Dedifferentiated amniotic fluid mesenchymal stem cell (primary cell): Measurements from ENCODE around the gene SLC12A7.
"Not testable (repeated sequence)": the region's sequence is repeated elsewhere in the genome, so short reads cannot be mapped to it uniquely, and the experiment has no call there.

Experiments
- DNase-seq: peaks from one replicate; pipeline ENCODE4 v3.0.0-alpha.2; 2016; ENCODE audit errors: extremely low spot score

Gene SLC12A7

DNA sequence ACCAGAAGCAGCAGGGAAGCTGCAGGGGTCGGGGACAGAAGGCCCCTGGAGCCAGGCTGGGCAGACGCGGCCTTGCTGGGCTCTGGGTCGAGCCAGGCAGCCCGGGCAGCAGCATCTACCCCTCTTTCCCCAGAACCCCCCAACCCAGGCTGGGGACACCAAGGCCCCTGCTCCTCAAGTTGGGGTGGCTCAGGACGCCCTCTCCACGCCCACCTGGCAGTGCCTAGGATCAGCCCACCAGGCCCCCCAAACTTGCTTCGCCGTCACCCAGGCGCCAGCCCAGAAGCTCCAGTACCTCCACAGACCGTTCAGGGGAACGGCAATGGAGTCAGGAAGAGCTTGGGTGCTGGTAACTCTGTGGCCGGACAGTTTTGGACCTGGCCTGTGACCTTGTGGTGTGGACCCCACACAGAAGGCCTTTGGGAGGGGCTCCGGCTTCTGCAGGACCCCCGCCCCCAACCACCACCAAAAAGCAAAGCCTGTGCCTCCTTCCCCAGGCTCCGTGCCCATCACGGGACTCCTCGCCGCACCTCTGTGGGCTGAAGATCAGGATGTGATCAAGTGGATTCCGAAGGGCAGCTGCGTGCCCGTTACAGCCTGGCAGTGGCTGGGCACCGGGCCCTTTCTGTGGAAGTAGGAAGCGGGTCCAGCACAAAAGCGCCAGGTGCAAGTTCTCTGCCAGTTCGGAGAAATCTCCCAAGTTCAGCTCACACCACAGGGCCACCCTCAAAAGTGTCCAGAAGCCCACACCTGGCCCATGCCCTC, 2.1 kb downstream of the SLC12A7 start:
- no peak for DNase-seq

DNA sequence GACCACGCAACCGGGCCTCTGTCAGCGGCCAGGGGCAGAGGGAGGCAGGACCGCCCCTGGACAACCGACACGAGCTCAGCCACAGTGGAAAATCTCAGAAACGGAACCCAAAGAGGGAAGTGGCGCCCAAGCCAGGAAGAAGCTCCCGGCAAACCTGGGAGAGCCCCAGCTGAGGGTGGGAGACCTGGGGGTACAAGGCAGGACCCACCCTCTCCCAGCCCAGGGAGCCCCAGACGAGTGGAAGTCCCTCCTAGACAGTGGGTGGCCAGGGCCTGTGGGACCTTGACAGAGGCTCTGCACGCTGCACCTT, 3.0 kb downstream of the SLC12A7 start:
- DNase-seq, result no peak

DNA sequence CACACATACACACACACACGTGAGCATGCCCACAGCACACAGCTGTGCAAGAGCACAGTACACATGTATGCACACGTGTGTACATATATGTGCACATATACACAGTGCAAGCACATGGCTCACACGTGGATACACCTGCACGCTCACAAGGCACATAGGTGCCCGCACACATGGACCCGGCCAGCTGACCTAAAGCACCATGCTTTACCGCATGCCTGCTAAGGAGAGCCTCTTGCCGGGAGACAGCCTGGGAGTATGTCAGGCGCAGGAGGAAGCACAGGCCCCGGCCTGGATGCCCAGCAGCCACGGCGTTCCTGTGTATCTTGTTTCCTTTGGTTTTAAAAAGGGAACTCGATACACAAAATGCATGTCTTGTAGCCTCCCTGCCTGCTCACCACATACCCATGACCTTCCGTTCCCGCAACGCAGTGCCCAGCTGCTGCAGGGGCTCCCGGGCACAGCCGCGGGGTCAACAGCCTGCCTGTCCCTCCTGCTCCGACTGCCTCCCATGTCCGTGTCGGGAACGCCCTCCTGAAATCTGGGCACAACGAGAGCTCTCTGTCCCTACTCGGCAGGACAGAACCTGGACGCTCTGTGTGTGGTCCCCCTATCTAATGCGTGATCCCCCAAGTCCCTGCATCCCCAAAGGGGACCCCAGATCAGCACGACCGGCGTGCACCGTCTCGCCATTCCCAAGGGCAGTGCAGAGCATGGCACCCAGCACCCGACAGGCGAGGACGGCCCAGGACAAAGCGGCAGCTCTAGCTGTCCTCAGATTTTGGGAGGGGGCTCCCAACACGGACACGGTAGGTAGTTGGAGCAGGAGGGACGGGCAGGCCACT, 3.6 kb downstream of the SLC12A7 start:
- DNase-seq, result no peak

GRCh38 chr5:1107167-1108022, 4.5 kb downstream of the SLC12A7 start:
- no peak for DNase-seq

DNA sequence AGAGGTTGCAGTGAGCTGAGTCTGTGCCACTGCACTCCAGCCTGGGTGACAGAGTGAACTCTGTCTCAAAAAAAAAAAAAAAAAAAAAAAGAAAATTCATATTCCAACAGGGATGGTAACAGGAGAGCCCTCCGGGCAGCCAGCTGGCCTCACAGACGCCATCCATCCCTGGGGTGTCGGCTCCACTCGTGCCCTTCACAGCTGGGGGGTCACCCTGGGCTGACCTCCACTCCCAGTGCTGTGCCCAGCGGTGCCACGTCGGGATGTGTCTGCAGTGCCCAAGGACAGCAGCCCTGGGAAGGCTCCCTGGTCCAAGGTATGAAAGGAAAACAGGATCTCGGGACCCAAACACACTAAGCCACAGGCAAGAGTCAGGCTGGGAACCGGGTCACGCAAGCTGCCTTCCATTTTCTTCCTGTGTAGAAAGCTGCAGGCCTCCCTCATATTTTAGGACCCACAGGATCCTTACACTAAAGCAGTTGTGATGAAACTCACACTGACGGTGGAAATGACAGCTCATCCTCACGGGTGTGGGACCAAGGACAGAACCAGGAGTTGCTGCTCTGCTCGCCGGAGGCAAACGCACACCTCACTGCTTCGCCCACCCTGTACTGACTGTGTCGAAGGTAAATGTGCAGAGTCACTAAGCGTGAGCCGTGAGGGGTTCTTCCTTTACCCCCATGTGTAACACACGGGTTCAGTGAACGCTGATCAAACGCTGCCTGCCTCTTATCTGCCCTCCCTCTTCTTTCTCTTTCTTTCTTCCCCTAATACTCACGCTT, 5.3 kb downstream of the SLC12A7 start:
- DNase-seq, result no peak

DNA sequence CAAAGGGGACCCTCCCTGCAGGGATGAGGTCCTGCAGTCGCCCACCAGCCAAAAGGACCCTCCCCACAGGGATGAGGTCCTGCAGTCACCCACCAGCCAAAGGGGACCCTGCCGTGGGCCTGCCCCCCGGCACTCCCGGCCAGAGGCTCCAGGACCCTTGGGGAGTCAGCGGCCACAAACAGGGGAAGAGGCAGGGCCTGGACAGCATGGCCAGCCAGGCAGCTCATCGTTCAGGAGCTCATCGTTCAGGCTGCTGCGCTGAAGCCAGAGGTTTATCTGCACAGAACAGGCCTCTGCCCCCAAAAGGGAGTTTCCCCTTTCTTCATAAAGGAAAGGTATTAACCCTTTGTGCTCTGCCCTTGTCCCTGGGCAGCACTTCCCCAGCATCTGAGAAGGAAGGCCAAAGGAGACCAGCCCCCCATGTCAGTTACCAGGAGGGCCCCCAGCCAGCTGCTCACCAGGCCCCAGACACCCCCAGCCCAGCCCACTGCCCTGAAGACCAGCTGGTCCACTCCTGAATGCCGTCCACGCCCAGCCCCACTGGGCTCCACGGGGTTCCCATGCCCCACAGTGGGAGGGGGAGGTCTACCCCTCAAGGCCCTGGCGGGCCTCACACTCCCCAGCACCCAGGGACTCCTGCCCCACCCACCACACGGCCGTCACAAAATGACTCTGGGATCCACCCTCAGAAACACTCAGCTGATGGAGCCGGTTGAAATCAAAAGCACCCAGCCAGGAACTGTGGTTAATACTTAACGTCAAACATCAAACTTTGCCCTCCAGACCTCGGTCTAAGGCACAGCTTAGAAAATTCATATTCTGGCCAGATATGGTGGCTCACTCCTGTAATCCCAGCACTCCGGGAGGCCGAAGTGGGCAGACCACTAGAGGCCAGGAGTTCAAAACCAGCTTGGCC, 6.3 kb downstream of the SLC12A7 start:
- DNase-seq, result no peak

DNA sequence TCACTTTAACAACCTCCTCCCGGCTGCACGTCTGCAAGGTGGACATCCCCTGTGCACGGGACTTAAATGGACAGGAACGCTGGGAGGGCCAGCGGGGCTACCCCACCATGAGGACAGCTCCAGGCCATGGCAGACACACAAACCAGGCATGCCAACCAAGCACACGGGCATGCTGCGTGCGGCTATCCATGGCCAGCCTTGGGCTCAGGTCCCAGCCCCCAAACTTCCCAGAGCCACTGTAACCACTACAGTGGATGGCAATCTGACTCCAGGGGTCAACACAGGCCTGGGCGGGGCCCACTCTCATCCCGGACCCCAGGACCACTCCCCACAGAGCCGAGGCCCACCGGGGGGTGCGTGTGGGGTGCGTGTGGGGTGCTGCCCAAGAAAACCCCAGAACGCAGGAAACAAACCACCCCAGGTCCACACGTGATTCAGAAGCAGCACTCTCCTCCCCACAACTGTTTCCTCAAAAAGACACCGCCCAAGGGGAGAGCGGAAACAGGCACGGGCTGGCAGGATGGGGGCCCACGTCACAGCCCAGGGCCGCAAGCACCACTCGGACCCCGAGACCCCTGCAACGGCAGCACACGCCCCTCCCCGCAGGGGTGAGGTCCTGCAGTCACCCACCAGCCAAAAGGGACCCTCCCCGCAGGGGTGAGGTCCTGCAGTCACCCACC, 7.4 kb downstream of the SLC12A7 start:
- no peak for DNase-seq

- no peak for DNase-seq
These were observed 8.1 kb downstream of the SLC12A7 start for GRCh38 chr5:1103505-1104326.

DNA sequence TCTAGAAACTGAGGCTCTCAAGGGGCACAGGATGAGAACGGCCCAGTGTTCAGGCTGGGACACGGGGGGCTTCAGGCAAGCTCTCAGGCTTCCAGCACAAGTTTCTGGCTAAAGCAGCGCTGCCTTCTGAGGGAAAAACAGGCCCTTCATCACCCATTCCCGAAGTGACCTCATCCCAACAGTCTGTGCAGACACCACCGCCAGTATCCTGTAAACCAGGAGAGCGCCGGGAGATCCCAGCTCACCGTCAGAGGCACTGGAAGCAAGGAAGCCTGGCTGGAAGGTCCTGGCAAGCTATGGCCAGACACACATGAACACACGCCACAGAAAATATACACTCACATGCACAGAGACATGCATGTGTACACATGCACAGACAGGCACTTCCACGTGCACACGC, 8.8 kb downstream of the SLC12A7 start:
- DNase-seq, result no peak

DNA sequence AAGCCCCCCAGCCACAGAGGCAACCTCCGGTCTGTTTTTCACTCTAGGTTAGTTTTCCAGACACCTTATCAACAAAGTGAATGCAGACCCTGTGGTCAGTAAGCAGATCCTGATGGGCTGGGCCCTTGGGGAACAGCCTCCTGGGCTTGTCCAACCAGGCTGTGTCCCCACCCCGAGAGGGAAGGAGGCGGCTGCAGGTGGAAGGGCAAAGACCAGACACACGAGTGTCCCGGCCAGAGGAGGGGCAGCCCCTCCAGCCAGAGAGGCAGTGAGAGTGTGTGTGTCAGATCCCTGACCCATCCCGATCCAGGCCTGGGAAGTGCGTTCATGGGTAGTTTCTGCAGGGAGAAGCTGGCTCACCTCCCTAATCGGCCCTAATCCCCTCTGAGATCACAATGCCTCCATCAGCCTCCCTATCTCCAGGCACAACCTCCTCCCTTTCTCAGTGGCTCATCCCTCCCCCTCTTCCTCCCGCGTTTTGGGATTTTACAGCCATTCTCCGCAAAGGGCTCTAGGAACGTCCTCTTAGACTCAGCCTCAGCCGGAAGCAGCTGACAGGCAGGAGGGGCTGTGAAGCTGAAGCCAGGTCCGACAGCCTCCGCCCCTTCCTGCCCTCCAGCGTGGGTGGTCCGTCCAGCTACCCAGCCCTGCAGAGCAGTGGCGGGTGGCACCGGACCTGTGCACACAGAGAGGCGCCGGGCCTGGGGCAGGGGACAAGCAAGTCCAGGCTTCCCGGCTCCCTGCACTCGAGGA, 9.7 kb downstream of the SLC12A7 start:
- DNase-seq, result no peak

DNA sequence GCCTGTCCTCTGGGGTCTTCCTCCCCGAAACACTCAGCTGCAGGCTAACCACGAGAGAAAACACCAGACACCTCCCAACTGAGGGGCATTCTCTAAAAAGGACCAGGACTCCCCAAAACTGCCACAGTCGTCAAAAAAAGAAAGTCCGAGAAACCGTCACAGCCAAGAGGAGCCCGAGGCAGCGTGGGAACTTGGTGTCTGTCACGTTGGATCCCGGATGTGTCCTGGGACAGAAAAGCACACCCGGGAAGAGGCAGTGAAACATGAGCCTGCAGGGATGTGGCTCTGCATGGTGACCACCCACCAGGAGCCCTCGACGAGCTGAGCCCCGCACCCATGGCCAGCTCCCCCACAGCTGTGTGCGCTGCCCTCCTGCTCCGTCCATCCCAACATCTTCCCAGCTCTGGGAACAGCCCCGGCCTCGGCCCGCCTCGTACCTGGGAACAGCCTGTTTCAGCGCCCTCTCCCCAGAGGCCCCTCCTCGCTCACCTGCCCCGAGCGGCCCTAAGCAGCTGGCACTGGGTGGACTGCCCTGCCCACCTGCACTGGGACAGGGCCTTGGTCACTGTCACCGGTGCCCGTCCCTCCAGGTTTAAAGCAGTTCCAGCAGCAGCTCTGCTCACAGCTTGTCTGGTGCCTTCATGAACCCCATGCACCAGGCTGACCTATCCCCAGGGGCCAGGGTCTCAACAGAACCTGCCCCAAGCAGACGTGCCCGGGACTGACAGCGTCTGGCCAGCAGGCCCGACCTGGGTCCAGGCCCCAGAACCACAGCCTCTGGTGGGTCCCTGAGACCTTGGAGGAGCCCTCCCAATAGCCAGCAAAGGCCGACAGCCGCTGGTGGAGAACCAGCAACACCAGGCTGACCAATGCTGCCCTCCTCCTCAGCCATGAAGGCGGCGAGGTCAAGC, 10.9 kb downstream of the SLC12A7 start:
- no peak for DNase-seq

- DNase-seq, result no peak
These were observed 11.8 kb downstream of the SLC12A7 start for GRCh38 chr5:1099926-1100663.

GRCh38 chr5:1098986-1099597, 12.8 kb downstream of the SLC12A7 start:
- no peak for DNase-seq

DNA sequence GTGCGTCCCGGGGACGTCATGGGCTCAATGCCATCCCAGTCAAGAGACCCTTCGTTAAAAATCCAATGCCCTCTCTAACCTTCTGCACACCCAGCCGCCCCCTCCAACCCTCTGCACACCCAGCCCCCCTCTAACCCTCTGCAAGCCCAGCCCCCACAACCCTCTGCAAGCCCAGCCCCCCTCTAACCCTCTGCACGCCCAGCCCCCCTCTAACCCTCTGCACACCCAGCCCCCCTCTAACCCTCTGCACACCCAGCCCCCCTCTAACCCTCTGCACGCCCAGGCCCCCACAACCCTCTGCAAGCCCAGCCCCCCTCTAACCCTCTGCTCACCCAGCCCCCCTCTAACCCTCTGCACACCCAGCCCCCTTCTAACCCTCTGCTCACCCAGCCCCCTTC, 13.9 kb downstream of the SLC12A7 start:
- DNase-seq, result not testable (repeated sequence)

- no peak for DNase-seq
These were observed 14.4 kb downstream of the SLC12A7 start for GRCh38 chr5:1097381-1097987.

GRCh38 chr5:1096838-1097237, 15.0 kb downstream of the SLC12A7 start:
- DNase-seq, result no peak
